ENCODE results near the gene PCK1.

Gene PCK1

GRCh38 chr20:57609086-57609841 is 48.4 kb downstream of the PCK1 start:
- Histone ChIP-seq H3K4me3 (replicated peaks; ENCODE audit: low read depth, low read length) (no peak overlapping the region), H3K27me3 (replicated peaks; ENCODE audit: control insufficient read depth, insufficient read depth, low read length) (no peaks in the 10 kb centered on the region), H3K36me3 (ENCODE audit: control insufficient read depth, insufficient read depth, low read length) (no peaks in the 10 kb centered on the region; the same call in 1 of the 2 replicates)
- DNase-seq (ENCODE audit: extremely low read depth, insufficient read length), result no peak
- TF ChIP-seq CTCF (IDR thresholded peaks at IDR 0.05; ENCODE audit: insufficient read depth, low read length, poor library complexity, severe bottlenecking), result no peak

- no peak for TF ChIP-seq CTCF (IDR thresholded peaks at IDR 0.05; ENCODE audit: insufficient read depth, low read length, poor library complexity, severe bottlenecking)
- Histone ChIP-seq H3K36me3 (ENCODE audit: control insufficient read depth, insufficient read depth, low read length) (peaks cover 2% of the 10 kb centered on the region), H3K27me3 (replicated peaks; ENCODE audit: control insufficient read depth, insufficient read depth, low read length) (no peaks in the 10 kb centered on the region), H3K4me3 (replicated peaks; ENCODE audit: low read depth, low read length) (no peak overlapping the region)
- no peak for DNase-seq (ENCODE audit: extremely low read depth, insufficient read length)
These were observed 48.9 kb downstream of the PCK1 start for GRCh38 chr20:57609842-57610167.

- H3K4me3 ChIP-seq (replicated peaks; ENCODE audit: low read depth, low read length), result no peak overlapping the region
- no peak for DNase-seq (ENCODE audit: extremely low read depth, insufficient read length)
- TF ChIP-seq CTCF (IDR thresholded peaks at IDR 0.05; ENCODE audit: insufficient read depth, low read length, poor library complexity, severe bottlenecking), result no peak
- peaks cover 2% of the 10 kb centered on the region for H3K36me3 ChIP-seq (ENCODE audit: control insufficient read depth, insufficient read depth, low read length)
- no peaks in the 10 kb centered on the region for H3K27me3 ChIP-seq (replicated peaks; ENCODE audit: control insufficient read depth, insufficient read depth, low read length)
These were observed 49.5 kb downstream of the PCK1 start for GRCh38 chr20:57610261-57610952.

- DNase-seq (ENCODE audit: extremely low read depth, insufficient read length), result no peak
- H3K36me3 ChIP-seq (ENCODE audit: control insufficient read depth, insufficient read depth, low read length), result peaks cover 2% of the 10 kb centered on the region
- no peak overlapping the region for H3K4me3 ChIP-seq (replicated peaks; ENCODE audit: low read depth, low read length)
- H3K27me3 ChIP-seq (replicated peaks; ENCODE audit: control insufficient read depth, insufficient read depth, low read length), result no peaks in the 10 kb centered on the region
- no peak for TF ChIP-seq CTCF (IDR thresholded peaks at IDR 0.05; ENCODE audit: insufficient read depth, low read length, poor library complexity, severe bottlenecking)
These were observed 50.8 kb downstream of the PCK1 start for GRCh38 chr20:57611586-57612311.

- Histone ChIP-seq H3K4me3 (replicated peaks; ENCODE audit: low read depth, low read length) (no peak overlapping the region), H3K27me3 (replicated peaks; ENCODE audit: control insufficient read depth, insufficient read depth, low read length) (no peaks in the 10 kb centered on the region), H3K36me3 (ENCODE audit: control insufficient read depth, insufficient read depth, low read length) (peaks cover 2% of the 10 kb centered on the region)
- DNase-seq (ENCODE audit: extremely low read depth, insufficient read length), result no peak
- TF ChIP-seq CTCF (IDR thresholded peaks at IDR 0.05; ENCODE audit: insufficient read depth, low read length, poor library complexity, severe bottlenecking), result no peak
These were observed 51.5 kb downstream of the PCK1 start for GRCh38 chr20:57612436-57612835.
